IMR-90 (cell line): ENCODE measurements around the gene GSKIP. TPM values are rescaled to one million over a fixed set of nuclear protein-coding genes. Genes with fewer than 3 reads are reported as not detected.

Experiments used
- ATAC-seq: fragments of 200-7000 bp; cut with Tn5 transposase; 2 replicates; pipeline ENCODE4 v1.9.1; 2020; ENCODE audit warnings: low read depth, mild to moderate bottlenecking, moderate library complexity
- BruUV-seq: library from RNA; stranded (reverse); fragments of 400-500 nt; replicated peaks from 2 replicates; lab custom pipeline; 2021; lab: Mats Ljungman, UMichigan
- CTCF ChIA-PET: fragments of 300-600 bp; formaldehyde crosslinking; extraction: SDS; loops from one replicate; lab custom pipeline; 2021; ENCODE audit warnings: antibody characterized with exemption; lab: Yijun Ruan, JAX
- POLR2A ChIA-PET: fragments of 300-600 bp; sonication (Branson Sonifier 250); formaldehyde crosslinking; loops from one replicate; lab custom pipeline; 2022; ENCODE audit warnings: antibody characterized with exemption; ENCODE audit not compliant: unreplicated experiment; lab: Charles Lee
- DNase-seq: peaks from one replicate; pipeline ENCODE4 v3.0.0; 2013
- H2AFZ ChIP-seq: replicated peaks from 2 replicates; pipeline ENCODE3; 2013; ENCODE audit warnings: low read length, mild to moderate bottlenecking; ENCODE audit not compliant: poor library complexity
- H2AK5ac ChIP-seq: 2 replicates; pipeline ENCODE4 v1.6.1; 2013; ENCODE audit warnings: low read depth, low read length, inconsistent platforms
- H2AK9ac ChIP-seq: replicated peaks from 2 replicates; pipeline ENCODE3; 2013; ENCODE audit warnings: mild to moderate bottlenecking, low read depth, low read length, moderate library complexity; ENCODE audit not compliant: poor library complexity
- H2BK120ac ChIP-seq: 2 replicates; pipeline ENCODE4 v1.6.1; 2013; ENCODE audit warnings: low read depth, low read length, inconsistent platforms
- H2BK15ac ChIP-seq: 3 replicates; pipeline ENCODE4 v1.6.1; 2013; ENCODE audit warnings: low read depth, low read length, inconsistent platforms
- H2BK20ac ChIP-seq: 2 replicates; pipeline ENCODE4 v1.6.1; 2013; ENCODE audit warnings: low read depth, mild to moderate bottlenecking, inconsistent platforms, low read length, moderate library complexity
- H2BK5ac ChIP-seq: 2 replicates; pipeline ENCODE4 v1.6.1; 2013; ENCODE audit warnings: mild to moderate bottlenecking, low read depth, low read length, inconsistent platforms; ENCODE audit not compliant: poor library complexity, severe bottlenecking
- H3K14ac ChIP-seq: replicated peaks from 2 replicates; pipeline ENCODE4 v1.6.1; 2013; ENCODE audit warnings: low read depth, low read length, inconsistent platforms
- H3K18ac ChIP-seq: 2 replicates; pipeline ENCODE4 v1.6.1; 2013; ENCODE audit warnings: low read depth, low read length, control low read depth
- H3K23ac ChIP-seq: 2 replicates; pipeline ENCODE4 v1.6.1; 2013; ENCODE audit warnings: low read depth, low read length, inconsistent platforms
- H3K27ac ChIP-seq: 2 replicates; pipeline ENCODE4 v1.5.1; 2013; ENCODE audit warnings: mild to moderate bottlenecking, control low read depth, low read length; ENCODE audit not compliant: insufficient read depth
- H3K27me3 ChIP-seq: 2 replicates; pipeline ENCODE4 v1.6.1; 2013; ENCODE audit warnings: low read length; ENCODE audit not compliant: control insufficient read depth, insufficient read depth
- H3K36me3 ChIP-seq: 2 replicates; pipeline ENCODE4 v1.6.1; 2013; ENCODE audit warnings: low read length, mixed read lengths; ENCODE audit not compliant: control insufficient read depth, insufficient read depth
- H3K4ac ChIP-seq: 2 replicates; pipeline ENCODE4 v1.6.1; 2013; ENCODE audit warnings: low read depth, low read length, inconsistent platforms
- H3K4me1 ChIP-seq: 2 replicates; pipeline ENCODE4 v1.6.1; 2013; ENCODE audit warnings: low read length, mixed read lengths; ENCODE audit not compliant: control insufficient read depth, insufficient read depth
- H3K4me2 ChIP-seq: 2 replicates; pipeline ENCODE4 v1.6.1; 2013; ENCODE audit warnings: low read depth, mild to moderate bottlenecking, control low read depth, low read length, moderate library complexity
- H3K4me3 ChIP-seq: 2 replicates; pipeline ENCODE4 v1.5.1; 2013; ENCODE audit warnings: low read depth, mild to moderate bottlenecking, control low read depth, low read length, moderate library complexity; ENCODE audit not compliant: insufficient read depth
- H3K56ac ChIP-seq: 2 replicates; pipeline ENCODE4 v1.6.1; 2013; ENCODE audit warnings: low read length, inconsistent platforms; ENCODE audit not compliant: insufficient read depth; ENCODE audit errors: extremely low read depth
- H3K79me1 ChIP-seq, 2 experiments: 2 replicates each; pipeline ENCODE4 v1.6.1; 2013; ENCODE audit warnings: low read length in 2 of 2, inconsistent platforms in 1 of 2, low read depth in 1 of 2
- H3K9ac ChIP-seq: 2 replicates; pipeline ENCODE4 v1.6.1; 2013; ENCODE audit warnings: low read depth, low read length, control low read depth
- H3K9me1 ChIP-seq: 2 replicates; pipeline ENCODE4 v1.6.1; 2013; ENCODE audit warnings: low read length, inconsistent platforms; ENCODE audit not compliant: insufficient read depth
- H3K9me3 ChIP-seq: 2 replicates; pipeline ENCODE4 v1.6.1; 2013; ENCODE audit warnings: low read length; ENCODE audit not compliant: control insufficient read depth, insufficient read depth
- H4K20me1 ChIP-seq: 2 replicates; pipeline ENCODE4 v1.6.1; 2013; ENCODE audit warnings: low read length, inconsistent platforms; ENCODE audit not compliant: insufficient read depth
- H4K5ac ChIP-seq: 2 replicates; pipeline ENCODE4 v1.6.1; 2013; ENCODE audit warnings: mild to moderate bottlenecking, low read depth, low read length, control low read depth
- H4K8ac ChIP-seq, 2 experiments: 2 replicates each; pipeline ENCODE4 v1.6.1; 2013; ENCODE audit warnings: low read depth in 2 of 2, low read length in 2 of 2, control low read depth in 1 of 2, inconsistent platforms in 1 of 2
- H4K91ac ChIP-seq: 2 replicates; pipeline ENCODE4 v1.6.1; 2013; ENCODE audit warnings: low read depth, low read length, inconsistent platforms; ENCODE audit not compliant: insufficient read depth
- BHLHE40 ChIP-seq: fragments of 150-350 bp; IDR thresholded peaks from 2 replicates; pipeline ENCODE4 v1.6.1; 2016; ENCODE audit warnings: mild to moderate bottlenecking, low read depth, low read length
- MXI1 ChIP-seq: IDR thresholded peaks from 2 replicates; pipeline ENCODE4 v1.6.1; 2012; ENCODE audit warnings: low read depth, mild to moderate bottlenecking, low read length, moderate library complexity, borderline replicate concordance
- NFE2L2 ChIP-seq: fragments of 150-350 bp; IDR thresholded peaks from 2 replicates; pipeline ENCODE4 v1.6.1; 2016; ENCODE audit warnings: low read depth, mild to moderate bottlenecking, low read length
- RAD21 ChIP-seq: IDR thresholded peaks from 2 replicates; pipeline ENCODE4 v1.6.1; 2012; ENCODE audit warnings: low read length, improper control_type of control experiment
- SMC3 ChIP-seq: fragments of 150-350 bp; IDR thresholded peaks from 2 replicates; pipeline ENCODE4 v1.6.1; 2016; ENCODE audit warnings: low read depth, mild to moderate bottlenecking, antibody characterized with exemption, low read length, moderate library complexity
- WGBS, 2 experiments: methylation state at CpG; one replicate each; pipeline versions ENCODE4 v1.1.5 to v1.1.7; 2013; ENCODE audit warnings: missing lambda C conversion rate in 2 of 2; ENCODE audit not compliant: insufficient read length in 1 of 2; ENCODE audit errors: extremely low coverage in 2 of 2; 5-methylcytosine and 5-hydroxymethylcytosine counted together
- dilution Hi-C: fragments of 300-500 bp; cut with HindIII; formaldehyde crosslinking; loops from one replicate; pipeline ENCODE4 v1.14.3; 2018; ENCODE audit warnings: low sequenced_read_pairs; ENCODE audit not compliant: unreplicated experiment
- in situ Hi-C: fragments of 300-500 bp; cut with MboI; formaldehyde crosslinking; loops from 3 replicates; pipeline ENCODE4 v1.14.3; 2019; ENCODE audit warnings: low sequenced_read_pairs, inconsistent platforms, mixed read lengths
- intact Hi-C: fragments of 100-400 bp; cut with micrococcal nuclease; formaldehyde crosslinking; loops from 2 replicates; pipeline ENCODE4 v1.10.0; 2022
- polyA plus RNA-seq, 3 experiments: library from polyadenylated mRNA; depleted of rRNA; stranded (reverse); fragments of >200 nt; gene quantifications; 2 replicates each; pipeline ENCODE4 v1.2.3, GENCODE V29; 2012; ENCODE audit warnings: low replicate concordance in 1 of 3
- total RNA-seq: library from RNA; depleted of rRNA; stranded (reverse); fragments of >200 nt; gene quantifications from 2 replicates; pipeline ENCODE4 v1.2.3, GENCODE V29; 2012
- TF ChIP-seq, protein P1 (sequence below): fragments of 150-350 bp; IDR thresholded peaks from 2 replicates; pipeline ENCODE4 v1.6.1; 2017; ENCODE audit warnings: mild to moderate bottlenecking, antibody characterized with exemption, low read length, low read depth
- TF ChIP-seq, protein P2 (sequence below): conservative IDR thresholded peaks from 2 replicates; pipeline ENCODE4 v1.5.1; 2012; ENCODE audit warnings: mild to moderate bottlenecking, low read depth, low read length, improper control_type of control experiment

GSKIP gene
- total and polyA plus RNA-seq, 2 of the 4 experiments (the other 2 are of a cell fraction) = 11.7 to 22.0 TPM

DNA sequence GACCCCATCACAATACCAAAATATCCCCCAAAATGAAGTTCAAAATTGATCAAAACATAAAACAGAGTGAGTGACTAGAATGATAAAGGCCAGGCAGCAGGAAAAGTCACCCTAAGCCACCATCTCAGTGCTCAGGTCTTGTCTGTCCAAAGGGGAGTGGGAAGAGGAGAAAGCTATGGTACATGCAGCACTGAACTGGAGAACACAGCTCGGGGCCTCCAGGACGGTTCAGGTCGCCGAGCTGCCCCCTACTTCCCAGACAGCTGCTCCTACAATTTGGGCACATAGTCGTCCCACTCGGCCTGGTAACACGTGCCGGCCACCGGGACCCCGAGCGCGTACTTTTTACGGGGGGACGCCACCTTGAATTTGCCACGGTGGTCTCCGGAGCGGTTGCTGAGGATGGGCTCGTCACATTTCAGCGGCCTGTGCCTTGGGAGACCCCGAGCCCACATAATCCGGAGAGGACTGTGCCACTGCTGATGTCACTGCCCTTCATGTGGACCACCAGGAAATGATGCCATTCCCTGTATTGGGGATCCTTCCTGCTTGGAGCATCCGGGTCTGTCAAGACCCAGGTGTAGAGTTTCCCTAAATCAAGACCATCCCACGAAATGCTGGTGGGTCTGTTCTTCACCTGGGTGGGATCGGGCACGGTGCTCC lies 60.3 kb downstream of the GSKIP start (continued):
- TF ChIP-seq BHLHE40 = no peak

DNA sequence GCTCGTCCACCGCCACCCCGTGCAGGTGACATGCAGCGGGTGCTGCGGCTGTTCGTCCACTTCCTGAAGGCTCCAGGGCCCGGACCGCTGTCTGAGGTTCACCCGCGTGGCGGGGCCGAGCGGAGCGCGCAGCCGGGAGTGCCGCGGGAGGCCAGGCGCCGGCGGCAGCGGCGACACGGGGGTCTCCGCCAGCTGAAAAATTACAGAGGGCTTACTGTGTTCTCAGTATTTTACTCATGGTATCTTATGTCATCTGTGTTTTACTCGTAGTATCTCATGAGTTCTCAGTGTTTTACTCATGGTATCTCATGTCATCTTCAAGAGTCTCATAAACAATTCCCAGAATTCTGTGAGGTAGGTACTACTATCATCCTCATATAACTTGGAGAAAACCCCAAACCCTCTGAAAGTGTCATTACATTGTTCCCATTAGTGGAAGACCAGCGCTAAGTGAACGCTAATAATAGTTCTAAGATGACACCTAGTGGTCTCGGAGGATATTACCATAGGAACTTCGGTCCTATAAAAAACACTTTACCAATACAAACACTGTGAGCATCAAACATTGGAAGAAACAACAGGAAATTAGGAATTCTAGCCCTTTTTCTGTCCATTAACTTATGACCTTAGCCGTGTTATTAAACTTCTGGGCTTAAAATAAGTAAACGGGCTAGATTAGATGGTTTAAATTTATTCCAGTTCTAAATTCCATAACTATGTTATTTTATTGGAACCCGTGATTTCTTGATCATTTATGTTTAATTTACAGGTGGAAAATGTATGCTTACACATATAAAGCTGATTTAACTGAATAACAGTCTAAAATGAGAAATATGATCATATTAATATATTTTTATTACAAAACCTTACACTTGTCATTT lies 61.0 kb downstream of the GSKIP start:
- H2AK9ac ChIP-seq = no peak overlapping the region
- no peak overlapping the region for H3K56ac ChIP-seq
- 8% methylated on average over 12 of the region's 33 CpGs; no CpG with 5 or more reads in 1 of the 2 experiments for WGBS, 2 experiments
- no peak overlapping the region for H2BK120ac ChIP-seq
- no peak overlapping the region for H4K5ac ChIP-seq
- H4K20me1 ChIP-seq = no peaks in the 10 kb centered on the region
- dilution Hi-C loops = no loop called here
- peak; percentile 74 for DNase-seq
- BruUV-seq = no TSS peak
- no peaks in the 10 kb centered on the region for H3K9me3 ChIP-seq
- H4K91ac ChIP-seq = no peak overlapping the region
- H2AFZ ChIP-seq = peak overlapping the region; percentile 92
- H2BK20ac ChIP-seq = no peak overlapping the region
- peak overlapping the region; percentile 33 for H3K4me3 ChIP-seq
- in situ Hi-C loops = loop anchor here (5.0 to 25.0 kb wide), 2 partner anchors 327 to 862 kb away; no protein-coding TSS in a partner anchor
- no peak overlapping the region for H3K4ac ChIP-seq
- peak; percentile 96 for ATAC-seq
- intact Hi-C loops = loop anchor here (1.0 to 10.0 kb wide), 4 partner anchors 62 to 860 kb away; partner anchors contain the start of genes ATG2B and GSKIP
- TF ChIP-seq SMC3 = peak; percentile 79
- TF ChIP-seq, protein P1, sequence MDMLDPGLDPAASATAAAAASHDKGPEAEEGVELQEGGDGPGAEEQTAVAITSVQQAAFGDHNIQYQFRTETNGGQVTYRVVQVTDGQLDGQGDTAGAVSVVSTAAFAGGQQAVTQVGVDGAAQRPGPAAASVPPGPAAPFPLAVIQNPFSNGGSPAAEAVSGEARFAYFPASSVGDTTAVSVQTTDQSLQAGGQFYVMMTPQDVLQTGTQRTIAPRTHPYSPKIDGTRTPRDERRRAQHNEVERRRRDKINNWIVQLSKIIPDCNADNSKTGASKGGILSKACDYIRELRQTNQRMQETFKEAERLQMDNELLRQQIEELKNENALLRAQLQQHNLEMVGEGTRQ = no peak
- no peak for TF ChIP-seq MXI1
- TF ChIP-seq NFE2L2 = no peak
- TF ChIP-seq, protein P2, sequence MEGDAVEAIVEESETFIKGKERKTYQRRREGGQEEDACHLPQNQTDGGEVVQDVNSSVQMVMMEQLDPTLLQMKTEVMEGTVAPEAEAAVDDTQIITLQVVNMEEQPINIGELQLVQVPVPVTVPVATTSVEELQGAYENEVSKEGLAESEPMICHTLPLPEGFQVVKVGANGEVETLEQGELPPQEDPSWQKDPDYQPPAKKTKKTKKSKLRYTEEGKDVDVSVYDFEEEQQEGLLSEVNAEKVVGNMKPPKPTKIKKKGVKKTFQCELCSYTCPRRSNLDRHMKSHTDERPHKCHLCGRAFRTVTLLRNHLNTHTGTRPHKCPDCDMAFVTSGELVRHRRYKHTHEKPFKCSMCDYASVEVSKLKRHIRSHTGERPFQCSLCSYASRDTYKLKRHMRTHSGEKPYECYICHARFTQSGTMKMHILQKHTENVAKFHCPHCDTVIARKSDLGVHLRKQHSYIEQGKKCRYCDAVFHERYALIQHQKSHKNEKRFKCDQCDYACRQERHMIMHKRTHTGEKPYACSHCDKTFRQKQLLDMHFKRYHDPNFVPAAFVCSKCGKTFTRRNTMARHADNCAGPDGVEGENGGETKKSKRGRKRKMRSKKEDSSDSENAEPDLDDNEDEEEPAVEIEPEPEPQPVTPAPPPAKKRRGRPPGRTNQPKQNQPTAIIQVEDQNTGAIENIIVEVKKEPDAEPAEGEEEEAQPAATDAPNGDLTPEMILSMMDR = peak; percentile 90
- peak; percentile 88 for TF ChIP-seq RAD21
- H3K79me1 ChIP-seq = no peaks in the 10 kb centered on the region
- peaks cover 1% of the 10 kb centered on the region; the same call in 1 of the 2 replicates for H3K27me3 ChIP-seq
- no peak overlapping the region; the same call in 1 of the 2 replicates for H3K9ac ChIP-seq
- no peaks in the 10 kb centered on the region for H3K36me3 ChIP-seq
- ChIA-PET CTCF (interaction anchor here (0.8 to 1.0 kb wide), 2 partner anchors 324 to 326 kb away, joined by 4 to 5 read pairs; no protein-coding TSS in a partner anchor), POLR2A (no interaction called here)
- no peak overlapping the region for H2BK15ac ChIP-seq
- no peak overlapping the region for H3K23ac ChIP-seq
- H2BK5ac ChIP-seq = no peak overlapping the region
- no peak overlapping the region for H2AK5ac ChIP-seq
- no peak overlapping the region for H3K27ac ChIP-seq
- peak overlapping the region; percentile 94 for H3K4me2 ChIP-seq
- peaks cover 2% of the 10 kb centered on the region; the same call in 1 of the 2 replicates for H3K4me1 ChIP-seq
- H3K9me1 ChIP-seq = no peaks in the 10 kb centered on the region
- H3K14ac ChIP-seq = no peak overlapping the region
- H3K18ac ChIP-seq = no peak overlapping the region
- H4K8ac ChIP-seq = peak overlapping the region in 1 of 2 experiments; percentile 24; a peak in 1 of 4 replicates
